GM12878 (cell line): Measurements from ENCODE around the gene ZNF732. TPM values are rescaled to one million over a fixed set of nuclear protein-coding genes. Genes with fewer than 3 reads are reported as not detected.

Experiments used
- ATAC-seq: fragments of 200-7000 bp; cut with Tn5 transposase; 3 replicates; pipeline ENCODE4 v1.9.1; 2020; ENCODE audit warnings: mild to moderate bottlenecking, moderate library complexity
- BruUV-seq: library from RNA; stranded (reverse); fragments of 400-500 nt; replicated peaks from 2 replicates; lab custom pipeline; 2021; lab: Mats Ljungman, UMichigan
- CTCF ChIA-PET: fragments of 300-600 bp; sonication (Branson Sonifier 250); formaldehyde crosslinking; extraction: SDS; loops from one replicate; lab custom pipeline; 2021; ENCODE audit warnings: inconsistent platforms; lab: Yijun Ruan, JAX
- POLR2A ChIA-PET: fragments of 350-600 bp; formaldehyde crosslinking; extraction: SDS; loops from one replicate; lab custom pipeline; 2021; ENCODE audit warnings: inconsistent platforms; lab: Charles Lee
- RAD21 ChIA-PET: fragments of 300-600 bp; sonication (Branson Sonifier 250); formaldehyde crosslinking; loops from one replicate; lab custom pipeline; 2023; ENCODE audit warnings: antibody characterized with exemption; ENCODE audit not compliant: unreplicated experiment; lab: Charles Lee
- SMC1A ChIA-PET: fragments of 300-600 bp; sonication (Branson Sonifier 250); formaldehyde crosslinking; loops from one replicate; lab custom pipeline; 2023; ENCODE audit not compliant: unreplicated experiment, uncharacterized antibody; lab: Charles Lee
- DNase-seq: peaks from one replicate; pipeline ENCODE4 v3.0.0-alpha.2; 2011; ENCODE audit warnings: low read depth, low spot score
- FAIRE-seq: peaks from 3 replicates; lab custom pipeline; 2011; peaks lifted over from hg19 to GRCh38; lab: Jason Lieb, UNC
- H2AFZ ChIP-seq: 2 replicates; pipeline ENCODE4 v1.6.0; 2011; ENCODE audit warnings: low read depth, low read length, control low read depth; ENCODE audit not compliant: control insufficient read depth
- H3K27ac ChIP-seq: 2 replicates; pipeline ENCODE4 v1.5.1; 2011; ENCODE audit warnings: control low read depth; ENCODE audit not compliant: control insufficient read depth, insufficient read depth
- H3K27me3 ChIP-seq, 2 experiments: replicated peaks in 1 of 2; 2 replicates each; pipeline versions ENCODE4 v1.6.0 to v1.6.1; 2011; ENCODE audit warnings: low read length in 1 of 2; ENCODE audit not compliant: control insufficient read depth in 2 of 2, insufficient read depth in 2 of 2
- H3K36me3 ChIP-seq, 2 experiments: 2 replicates each; pipeline ENCODE4 v1.5.1; 2011; ENCODE audit warnings: low read length in 1 of 2; ENCODE audit not compliant: control insufficient read depth in 2 of 2, insufficient read depth in 2 of 2
- H3K4me1 ChIP-seq: 2 replicates; pipeline ENCODE4 v1.6.1; 2011; ENCODE audit warnings: mild to moderate bottlenecking, low read length, moderate library complexity, mixed read lengths; ENCODE audit not compliant: control insufficient read depth, insufficient read depth
- H3K4me2 ChIP-seq: 2 replicates; pipeline ENCODE4 v1.6.0; 2011; ENCODE audit warnings: control low read depth; ENCODE audit not compliant: control insufficient read depth, insufficient read depth
- H3K4me3 ChIP-seq: fragments of 200-600 bp; sonication (generic); 2 replicates; pipeline ENCODE4 v1.5.1; 2016
- H3K79me2 ChIP-seq: 2 replicates; pipeline ENCODE4 v1.6.0; 2011; ENCODE audit warnings: low read length; ENCODE audit not compliant: control insufficient read depth, insufficient read depth
- H3K9ac ChIP-seq: 2 replicates; pipeline ENCODE4 v1.8.0; 2011; ENCODE audit warnings: low read length, control low read depth, mixed read lengths; ENCODE audit not compliant: control insufficient read depth, insufficient read depth
- H3K9me3 ChIP-seq: replicated peaks from 3 replicates; pipeline ENCODE4 v1.5.1; 2011; ENCODE audit warnings: mild to moderate bottlenecking, low read length; ENCODE audit not compliant: control insufficient read depth, insufficient read depth
- H4K20me1 ChIP-seq: 2 replicates; pipeline ENCODE4 v1.6.0; 2011; ENCODE audit not compliant: control insufficient read depth, insufficient read depth
- BRCA1 ChIP-seq: IDR thresholded peaks from 2 replicates; pipeline ENCODE4 v1.6.1; 2011; ENCODE audit warnings: low read depth, low read length, improper control_type of control experiment
- ESRRA ChIP-seq: IDR thresholded peaks from 2 replicates; pipeline ENCODE4 v1.6.1; 2012; ENCODE audit warnings: mild to moderate bottlenecking, low read length, improper control_type of control experiment
- EZH2 ChIP-seq: IDR thresholded peaks from 2 replicates; pipeline ENCODE4 v1.6.1; 2012; ENCODE audit warnings: low read depth, mild to moderate bottlenecking, control low read depth, inconsistent platforms, low read length, borderline replicate concordance; ENCODE audit not compliant: control insufficient read depth
- FOXK2 ChIP-seq: fragments of 450-650 bp; IDR thresholded peaks from 2 replicates; pipeline ENCODE4 v1.6.1; 2017; ENCODE audit warnings: mild to moderate bottlenecking, moderate library complexity
- JUND ChIP-seq: IDR thresholded peaks from 2 replicates; pipeline ENCODE4 v1.6.1; 2012; ENCODE audit warnings: low read depth, mild to moderate bottlenecking, low read length, improper control_type of control experiment, moderate library complexity
- KDM1A ChIP-seq: fragments of 200-600 bp; sonication (generic); IDR thresholded peaks from 2 replicates; pipeline ENCODE4 v1.6.1; 2016; ENCODE audit warnings: borderline replicate concordance
- NFXL1 ChIP-seq: fragments of 450-650 bp; IDR thresholded peaks from 2 replicates; pipeline ENCODE4 v1.6.1; 2017; ENCODE audit warnings: antibody characterized with exemption, mild to moderate bottlenecking, borderline replicate concordance
- NFYA ChIP-seq: IDR thresholded peaks from 2 replicates; pipeline ENCODE4 v1.6.1; 2011; ENCODE audit warnings: low read depth, mild to moderate bottlenecking, low read length, improper control_type of control experiment, borderline replicate concordance
- NR2C1 ChIP-seq: fragments of 450-650 bp; IDR thresholded peaks from 2 replicates; pipeline ENCODE4 v1.6.1; 2017; ENCODE audit warnings: antibody characterized with exemption, mild to moderate bottlenecking, moderate library complexity
- POU2F2 ChIP-seq: IDR thresholded peaks from 3 replicates; pipeline ENCODE4 v1.6.1; 2011; ENCODE audit warnings: low read depth, mild to moderate bottlenecking, low read length, borderline replicate concordance
- RELB ChIP-seq: fragments of 450-650 bp; IDR thresholded peaks from 2 replicates; pipeline ENCODE4 v1.6.1; 2017; ENCODE audit warnings: low read depth, mild to moderate bottlenecking, moderate library complexity
- SPI1 ChIP-seq: IDR thresholded peaks from 2 replicates; pipeline ENCODE4 v1.6.1; 2011; ENCODE audit warnings: low read depth, mild to moderate bottlenecking, low read length, moderate library complexity, borderline replicate concordance; ENCODE audit not compliant: insufficient read depth
- SREBF1 ChIP-seq: IDR thresholded peaks from 2 replicates; pipeline ENCODE4 v1.6.1; 2012; ENCODE audit warnings: mild to moderate bottlenecking, low read length
- USF2 ChIP-seq: IDR thresholded peaks from 2 replicates; pipeline ENCODE4 v1.6.1; 2011; ENCODE audit warnings: low read depth, low read length, improper control_type of control experiment, borderline replicate concordance
- whole genome bisulfite sequencing: methylation state at CpG from one replicate; pipeline ENCODE4 v1.1.6; 2016; ENCODE audit warnings: low lambda C conversion rate; ENCODE audit not compliant: insufficient replicate concordance, insufficient coverage; ENCODE audit errors: missing lambda C conversion rate; 5-methylcytosine and 5-hydroxymethylcytosine counted together
- in situ Hi-C: fragments of 300-500 bp; cut with MboI; formaldehyde crosslinking; loops from 9 replicates; pipeline ENCODE4 v1.14.3; 2018; ENCODE audit warnings: mixed read lengths
- intact Hi-C: fragments of 100-400 bp; cut with micrococcal nuclease; formaldehyde crosslinking; loops from one replicate; pipeline ENCODE4 v1.14.2; 2022; ENCODE audit not compliant: unreplicated experiment
- polyA plus RNA-seq, 11 experiments: library from polyadenylated mRNA; depleted of rRNA in 4 of 11; unstranded in 6 of 11; stranded (reverse) in 5 of 11; fragments of >200 nt; fragmentation: Nextera tagmentation in 4 of 11; fragmentation: Illumina TruSeq in 1 of 11; extraction: Ambion mirVana in 4 of 11; extraction: Trizol in 1 of 11; gene quantifications; 1 replicate in 1 of 11; 2 replicates in 10 of 11; pipeline versions ENCODE4 v1.2.1 to v1.2.3, GENCODE V29; 2011 to 2016; ENCODE audit warnings: inconsistent platforms in 2 of 11, missing spikeins in 2 of 11, low read depth in 1 of 11
- total RNA-seq, 4 experiments: library from RNA; depleted of rRNA in 3 of 4; stranded (reverse); fragments of >200 nt in 3 of 4; fragmentation: Illumina TruSeq in 1 of 4; extraction: Trizol in 1 of 4; gene quantifications; 2 replicates each; pipeline versions ENCODE4 v1.2.1 to v1.2.3, GENCODE V29; 2013 to 2021

ZNF732 gene
- total and polyA plus RNA-seq, 10 of the 15 experiments (the other 5 are each of a cell fraction or from before 2014, with no cell fraction given), result not detected

- H3K9ac ChIP-seq, result no peak overlapping the region
- ChIA-PET SMC1A (no interaction called here), CTCF (no interaction called here), RAD21 (no interaction called here), POLR2A (no interaction called here)
- H3K4me3 ChIP-seq, result no peak overlapping the region
- H3K4me1 ChIP-seq, result no peaks in the 10 kb centered on the region
- ATAC-seq (no peak), FAIRE-seq (no peak), DNase-seq (no peak)
- H3K4me2 ChIP-seq, result no peak overlapping the region
- no peaks in the 10 kb centered on the region for H4K20me1 ChIP-seq
- no peak overlapping the region for H3K27ac ChIP-seq
- peaks cover 0 to 11% of the 10 kb centered on the region in 2 experiments; a peak in 1 of 4 replicates for H3K36me3 ChIP-seq
- intact Hi-C loops, result no loop called here
- no peaks in the 10 kb centered on the region for H3K27me3 ChIP-seq
- no TSS peak for BruUV-seq
- in situ Hi-C loops, result no loop called here
- 97% methylated on average over 4 of the region's 4 CpGs for WGBS
- H2AFZ ChIP-seq, result no peak overlapping the region
- H3K9me3 ChIP-seq, result peaks cover 35% of the 10 kb centered on the region
- H3K79me2 ChIP-seq, result peaks cover 37% of the 10 kb centered on the region
- TF ChIP-seq SREBF1 (no peak), NR2C1 (no peak), BRCA1 (no peak), POU2F2 (no peak), KDM1A (no peak), SPI1 (no peak), EZH2 (no peak), NFYA (no peak), NFXL1 (no peak), FOXK2 (no peak), RELB (no peak), JUND (no peak), ESRRA (no peak), USF2 (no peak)
- TF ChIP-seq, all 136 proteins: peak for 0
These were observed 34.7 kb upstream of the ZNF732 start for GRCh38 chr4:340011-340410.
